MM.1S (cell line): ENCODE data around the gene HLA-C.

Experiments used
- EZH2 ChIP-seq: fragments of 300-600 bp; sonication (generic); optimal IDR thresholded peaks from 2 replicates; pipeline ENCODE3; 2017; ENCODE audit warnings: low read depth, mild to moderate bottlenecking, antibody characterized with exemption, low read length, mixed read lengths
- TF ChIP-seq, protein P1 (sequence below): fragments of 300-600 bp; sonication (generic); IDR thresholded peaks from 2 replicates; pipeline ENCODE4 v1.5.1; 2016; ENCODE audit warnings: antibody characterized with exemption, low read length, mixed read lengths

DNA sequence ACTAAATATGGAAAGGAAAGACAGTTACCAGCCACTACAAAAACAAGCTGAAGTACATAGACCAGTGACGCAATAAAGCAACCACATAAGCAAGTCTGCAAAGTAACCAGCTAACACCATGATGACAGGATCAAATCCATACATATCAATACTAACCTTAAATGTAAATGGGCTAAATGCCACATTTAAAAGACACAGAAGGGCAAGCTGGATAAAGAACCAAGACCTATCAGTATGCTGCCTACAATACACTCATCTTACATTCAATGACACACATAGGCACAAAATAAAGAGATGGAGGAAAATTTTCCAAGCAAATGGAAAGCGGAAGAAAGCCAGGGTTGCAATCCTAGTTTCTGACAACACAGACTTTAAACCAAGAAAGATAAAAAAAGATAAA is 24.1 kb downstream of the HLA-C start:
- TF ChIP-seq, protein P1, sequence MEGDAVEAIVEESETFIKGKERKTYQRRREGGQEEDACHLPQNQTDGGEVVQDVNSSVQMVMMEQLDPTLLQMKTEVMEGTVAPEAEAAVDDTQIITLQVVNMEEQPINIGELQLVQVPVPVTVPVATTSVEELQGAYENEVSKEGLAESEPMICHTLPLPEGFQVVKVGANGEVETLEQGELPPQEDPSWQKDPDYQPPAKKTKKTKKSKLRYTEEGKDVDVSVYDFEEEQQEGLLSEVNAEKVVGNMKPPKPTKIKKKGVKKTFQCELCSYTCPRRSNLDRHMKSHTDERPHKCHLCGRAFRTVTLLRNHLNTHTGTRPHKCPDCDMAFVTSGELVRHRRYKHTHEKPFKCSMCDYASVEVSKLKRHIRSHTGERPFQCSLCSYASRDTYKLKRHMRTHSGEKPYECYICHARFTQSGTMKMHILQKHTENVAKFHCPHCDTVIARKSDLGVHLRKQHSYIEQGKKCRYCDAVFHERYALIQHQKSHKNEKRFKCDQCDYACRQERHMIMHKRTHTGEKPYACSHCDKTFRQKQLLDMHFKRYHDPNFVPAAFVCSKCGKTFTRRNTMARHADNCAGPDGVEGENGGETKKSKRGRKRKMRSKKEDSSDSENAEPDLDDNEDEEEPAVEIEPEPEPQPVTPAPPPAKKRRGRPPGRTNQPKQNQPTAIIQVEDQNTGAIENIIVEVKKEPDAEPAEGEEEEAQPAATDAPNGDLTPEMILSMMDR = no peak
- TF ChIP-seq EZH2 = no peak
